Dermis microvascular lymphatic vessel endothelial cell (primary cell): ENCODE measurements around the gene CARHSP1. TPM values are rescaled to one million over a fixed set of nuclear protein-coding genes. Genes with fewer than 3 reads are reported as not detected.
"Not testable (repeated sequence)": the region's sequence is repeated elsewhere in the genome, so short reads cannot be mapped to it uniquely, and the experiment has no call there.

ENCODE experiments used
- DNase-seq, 2 donors: peaks; one replicate each; pipeline versions ENCODE4 v3.0.0 to v3.0.0-alpha.2; 2010; ENCODE audit warnings: low read depth in 2 of 2
- total RNA-seq: library from RNA; depleted of rRNA; stranded (reverse); fragments of >200 nt; gene quantifications from 2 replicates; pipeline ENCODE4 v1.2.1, GENCODE V29; 2014

CARHSP1 gene
- total RNA-seq, 1 donor from 2014 or later, result 148 TPM

- DNase-seq, result no peak
Measured at GRCh38 chr16:8872967-8873865, 4.4 kb upstream of the CARHSP1 start.

GRCh38 chr16:8872071-8872470 lies 3.3 kb upstream of the CARHSP1 start:
- no peak for DNase-seq

GRCh38 chr16:8869988-8870241 lies 1.1 kb upstream of the CARHSP1 start:
- not testable (repeated sequence) for DNase-seq

- DNase-seq, result no peak
Measured at GRCh38 chr16:8869212-8869987, 594 bp upstream of the CARHSP1 start.

GRCh38 chr16:8867932-8868415 lies 832 bp downstream of the CARHSP1 start:
- no peak for DNase-seq

GRCh38 chr16:8867216-8867931 lies 1.4 kb downstream of the CARHSP1 start:
- no peak for DNase-seq

- DNase-seq, result no peak
Measured at GRCh38 chr16:8866884-8867215, 2.0 kb downstream of the CARHSP1 start.

GRCh38 chr16:8866118-8866883 lies 2.5 kb downstream of the CARHSP1 start:
- no peak for DNase-seq

- no peak for DNase-seq
Measured at GRCh38 chr16:8865145-8865882, 3.5 kb downstream of the CARHSP1 start.

- no peak for DNase-seq
Measured at GRCh38 chr16:8864480-8865110, 4.2 kb downstream of the CARHSP1 start.

- no peak for DNase-seq
Measured at GRCh38 chr16:8863594-8864424, 5.0 kb downstream of the CARHSP1 start.

- no peak for DNase-seq
Measured at GRCh38 chr16:8862309-8863130, 6.3 kb downstream of the CARHSP1 start.

GRCh38 chr16:8861563-8862308 lies 7.1 kb downstream of the CARHSP1 start:
- DNase-seq, result no peak

GRCh38 chr16:8859913-8860881 lies 8.6 kb downstream of the CARHSP1 start:
- DNase-seq, result peak; percentile 65 to 72

- DNase-seq, result no peak
Measured at GRCh38 chr16:8858994-8859912, 9.6 kb downstream of the CARHSP1 start.
